ENCODE measurements around the gene RNF207. TPM values are rescaled to one million over a fixed set of nuclear protein-coding genes. Genes with fewer than 3 reads are reported as not detected.

Gene RNF207
- total RNA-seq, 1 experiment from 2014 or later: 4.9 TPM

DNA sequence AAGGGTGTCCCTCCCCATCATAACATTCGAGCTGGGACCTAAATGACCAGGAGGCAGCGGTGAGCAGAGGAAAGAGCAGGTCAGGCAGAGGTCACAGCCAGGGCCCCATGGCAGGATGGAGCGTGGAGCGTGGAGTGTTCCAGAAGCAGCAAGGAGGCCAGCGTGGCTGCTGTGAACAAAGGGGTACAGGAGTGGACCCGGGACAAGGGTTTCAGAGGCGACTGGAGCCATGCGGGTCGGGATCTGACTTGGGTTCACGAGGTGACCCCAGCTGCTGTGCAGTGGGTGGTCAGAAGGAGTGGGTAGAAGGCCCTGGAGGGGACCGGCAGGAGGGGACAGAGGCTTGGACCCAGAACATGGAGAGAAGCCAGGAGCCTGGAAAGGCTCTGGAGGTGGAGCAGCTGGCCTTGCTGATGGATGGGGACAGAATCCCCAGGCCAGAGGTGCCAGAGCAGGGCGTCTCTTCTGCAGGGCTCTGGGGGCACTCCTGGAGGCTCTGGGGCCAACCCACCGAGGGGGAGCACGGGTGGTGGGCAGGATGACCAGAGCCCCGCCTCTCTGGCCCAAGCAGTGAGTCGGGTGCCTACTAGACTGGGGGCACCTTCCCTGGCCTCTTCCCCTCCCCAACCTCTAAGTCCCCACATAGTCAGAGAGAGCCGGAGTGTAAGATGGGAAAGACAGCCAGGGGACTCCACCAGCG lies 28.1 kb upstream of the RNF207 start:
- no peak overlapping the region for H2BK20ac ChIP-seq (ENCODE audit: low read depth, low read length, poor library complexity, severe bottlenecking)
- no peak overlapping the region for H4K5ac ChIP-seq (ENCODE audit: insufficient read length, low read depth, low read length)
- H2BK5ac ChIP-seq (ENCODE audit: insufficient read length, low read length): no peak overlapping the region
- no peaks in the 10 kb centered on the region for H3K4me1 ChIP-seq (ENCODE audit: insufficient read depth, low read length)
- H3K56ac ChIP-seq (ENCODE audit: insufficient read length, low read depth, low read length): no peak overlapping the region
- Mint-ChIP-seq H3K4me3 (peak overlapping the region in 1 of 2 experiments; percentile 54; a peak in 3 of 5 replicates), H3K36me3 (ENCODE audit: insufficient read depth in 1 of 3, low read depth in 3 of 3) (no peaks in the 10 kb centered on the region), H3K4me1 (peaks cover 15 to 17% of the 10 kb centered on the region in 2 experiments), H3K27me3 (ENCODE audit: low read depth) (peaks cover 26% of the 10 kb centered on the region), H3K9me3 (no peaks in the 10 kb centered on the region), H3K27ac (no peak overlapping the region)
- no peak overlapping the region for H2AK5ac ChIP-seq (ENCODE audit: insufficient read length, low read length)
- no peak overlapping the region for H2BK12ac ChIP-seq (ENCODE audit: insufficient read length, low read depth, low read length)
- H2AFZ ChIP-seq (ENCODE audit: low read length): no peak overlapping the region
- no peak overlapping the region for H2BK120ac ChIP-seq (ENCODE audit: low read depth, low read length, poor library complexity, severe bottlenecking)
- no peak for DNase-seq
- no CpG with 5 or more reads among the region's 18 CpGs for WGBS (ENCODE audit: extremely low coverage, insufficient read length, low lambda C conversion rate)
- no peak overlapping the region for H3K9ac ChIP-seq (ENCODE audit: extremely low read depth, insufficient read length, low read length)
- no peak overlapping the region for H3T11ph ChIP-seq (ENCODE audit: low read length)
- no peaks in the 10 kb centered on the region for H4K20me1 ChIP-seq (ENCODE audit: control insufficient read depth, insufficient read depth, insufficient read length)
- no peak overlapping the region for H4K91ac ChIP-seq (ENCODE audit: insufficient read length, low read depth, low read length)
- H2BK15ac ChIP-seq (ENCODE audit: low read depth, low read length): no peak overlapping the region
- H3K4ac ChIP-seq (ENCODE audit: low read depth, low read length): no peak overlapping the region
- H3K14ac ChIP-seq (ENCODE audit: insufficient read depth, low read length): no peak overlapping the region
- no peak overlapping the region for H3K27ac ChIP-seq (ENCODE audit: insufficient read length, low read depth, low read length)
- TF ChIP-seq, protein P1, sequence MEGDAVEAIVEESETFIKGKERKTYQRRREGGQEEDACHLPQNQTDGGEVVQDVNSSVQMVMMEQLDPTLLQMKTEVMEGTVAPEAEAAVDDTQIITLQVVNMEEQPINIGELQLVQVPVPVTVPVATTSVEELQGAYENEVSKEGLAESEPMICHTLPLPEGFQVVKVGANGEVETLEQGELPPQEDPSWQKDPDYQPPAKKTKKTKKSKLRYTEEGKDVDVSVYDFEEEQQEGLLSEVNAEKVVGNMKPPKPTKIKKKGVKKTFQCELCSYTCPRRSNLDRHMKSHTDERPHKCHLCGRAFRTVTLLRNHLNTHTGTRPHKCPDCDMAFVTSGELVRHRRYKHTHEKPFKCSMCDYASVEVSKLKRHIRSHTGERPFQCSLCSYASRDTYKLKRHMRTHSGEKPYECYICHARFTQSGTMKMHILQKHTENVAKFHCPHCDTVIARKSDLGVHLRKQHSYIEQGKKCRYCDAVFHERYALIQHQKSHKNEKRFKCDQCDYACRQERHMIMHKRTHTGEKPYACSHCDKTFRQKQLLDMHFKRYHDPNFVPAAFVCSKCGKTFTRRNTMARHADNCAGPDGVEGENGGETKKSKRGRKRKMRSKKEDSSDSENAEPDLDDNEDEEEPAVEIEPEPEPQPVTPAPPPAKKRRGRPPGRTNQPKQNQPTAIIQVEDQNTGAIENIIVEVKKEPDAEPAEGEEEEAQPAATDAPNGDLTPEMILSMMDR (conservative IDR thresholded peaks at IDR 0.05): no peak
- no peak overlapping the region for H3K4me2 ChIP-seq (ENCODE audit: insufficient read depth, insufficient read length, low read length)
- no peaks in the 10 kb centered on the region for H3K79me1 ChIP-seq (ENCODE audit: insufficient read depth, low read depth, low read length, poor library complexity, severe bottlenecking)
- H3K79me2 ChIP-seq (ENCODE audit: insufficient read depth, low read length): no peaks in the 10 kb centered on the region
- H3K27me3 ChIP-seq (ENCODE audit: insufficient read depth, low read length): peaks cover 14% of the 10 kb centered on the region; the same call in 1 of the 2 replicates
- H3K18ac ChIP-seq (ENCODE audit: insufficient read length, low read depth, low read length): no peak overlapping the region
- H3K23me2 ChIP-seq (ENCODE audit: insufficient read length, low read depth, low read length, poor library complexity, severe bottlenecking): no peaks in the 10 kb centered on the region
- H3K23ac ChIP-seq (ENCODE audit: insufficient read length, low read depth, low read length): no peak overlapping the region
- no peak overlapping the region for H4K8ac ChIP-seq (replicated peaks; ENCODE audit: insufficient read length, low read depth, low read length)
- H3K9me3 ChIP-seq (ENCODE audit: control insufficient read depth, low read depth, low read length): no peaks in the 10 kb centered on the region
